OCI-LY7 (cell line): ENCODE measurements around the gene APOBEC3A. TPM values are rescaled to one million over a fixed set of nuclear protein-coding genes. Genes with fewer than 3 reads are reported as not detected.

ENCODE experiments used
- BruUV-seq: library from RNA; stranded (reverse); fragments of 400-500 nt; replicated peaks from 2 replicates; lab custom pipeline; 2021; lab: Mats Ljungman, UMichigan
- CTCF ChIA-PET: fragments of 300-600 bp; sonication (Branson Sonifier 250); formaldehyde crosslinking; loops from one replicate; lab custom pipeline; 2022; ENCODE audit warnings: antibody characterized with exemption; ENCODE audit not compliant: unreplicated experiment; lab: Charles Lee
- POLR2A ChIA-PET: fragments of 300-600 bp; sonication (Branson Sonifier 250); formaldehyde crosslinking; loops from one replicate; lab custom pipeline; 2022; ENCODE audit warnings: antibody characterized with exemption; lab: Charles Lee
- DNase-seq: peaks from one replicate; pipeline ENCODE4 v3.0.0-alpha.2; 2015; ENCODE audit warnings: low spot score
- H2AFZ ChIP-seq: fragments of 200-600 bp; sonication (generic), shearing (Covaris generic); 2 replicates; pipeline ENCODE4 v1.6.1; 2014; ENCODE audit warnings: mild to moderate bottlenecking, antibody characterized with exemption, low read length, moderate library complexity
- H3K27ac ChIP-seq: fragments of 200-600 bp; sonication (generic); 2 replicates; pipeline ENCODE4 v1.5.1; 2014; ENCODE audit warnings: mixed run types, low read depth, mild to moderate bottlenecking, moderate library complexity, low read length, inconsistent platforms; ENCODE audit not compliant: poor library complexity, severe bottlenecking
- H3K36me3 ChIP-seq: fragments of 200-600 bp; sonication (generic); 2 replicates; pipeline ENCODE4 v1.6.1; 2014; ENCODE audit warnings: mild to moderate bottlenecking, antibody characterized with exemption, low read length, moderate library complexity, mixed read lengths; ENCODE audit not compliant: insufficient read depth
- H3K4me1 ChIP-seq: fragments of 200-600 bp; sonication (generic); 2 replicates; pipeline ENCODE4 v1.5.1; 2014; ENCODE audit warnings: mild to moderate bottlenecking, low read length; ENCODE audit not compliant: insufficient read depth, poor library complexity, severe bottlenecking
- H3K4me2 ChIP-seq: fragments of 200-600 bp; sonication (generic); 2 replicates; pipeline ENCODE4 v1.6.1; 2014; ENCODE audit warnings: mild to moderate bottlenecking, low read length
- H3K4me3 ChIP-seq: fragments of 200-600 bp; sonication (generic); 2 replicates; pipeline ENCODE4 v1.5.1; 2014; ENCODE audit warnings: mild to moderate bottlenecking, low read depth, low read length; ENCODE audit not compliant: poor library complexity, severe bottlenecking
- H3K79me2 ChIP-seq: fragments of 200-600 bp; sonication (generic); 2 replicates; pipeline ENCODE4 v1.6.1; 2016; ENCODE audit warnings: low read depth, mild to moderate bottlenecking, low read length, moderate library complexity, mixed read lengths; ENCODE audit not compliant: insufficient read depth
- H3K9me2 ChIP-seq: fragments of 200-600 bp; sonication (generic); 2 replicates; pipeline ENCODE4 v1.6.1; 2016; ENCODE audit warnings: mild to moderate bottlenecking, low read length, mixed read lengths; ENCODE audit not compliant: insufficient read depth
- H3K9me3 ChIP-seq: fragments of 200-600 bp; sonication (generic); 2 replicates; pipeline ENCODE4 v1.6.1; 2014; ENCODE audit warnings: mild to moderate bottlenecking, mixed run types, low read length, mixed read lengths
- H4K20me1 ChIP-seq: fragments of 200-600 bp; sonication (generic); 2 replicates; pipeline ENCODE4 v1.6.1; 2014; ENCODE audit warnings: mild to moderate bottlenecking, antibody characterized with exemption, low read length, moderate library complexity, mixed read lengths; ENCODE audit not compliant: insufficient read depth
- EZH2phosphoT487 ChIP-seq: fragments of 200-600 bp; sonication (generic); IDR thresholded peaks from 2 replicates; pipeline ENCODE4 v1.6.1; 2018; ENCODE audit warnings: low read depth, borderline replicate concordance, mild to moderate bottlenecking, mixed run types, antibody characterized with exemption, low read length, moderate library complexity, mixed read lengths
- intact Hi-C: fragments of 100-400 bp; cut with micrococcal nuclease; formaldehyde crosslinking; loops from one replicate; pipeline ENCODE4 v1.10.0; 2022; ENCODE audit not compliant: unreplicated experiment
- total RNA-seq, 2 experiments: library from RNA; depleted of rRNA in 1 of 2; stranded (reverse); fragments of >200 nt in 1 of 2; shearing (Covaris generic) in 1 of 2; gene quantifications; 2 replicates each; pipeline ENCODE4 v1.2.3, GENCODE V29; 2014 to 2022
- TF ChIP-seq, protein P1 (sequence below): fragments of 200-600 bp; sonication (generic); conservative IDR thresholded peaks from 2 replicates; pipeline ENCODE4 v1.5.1; 2014; ENCODE audit warnings: mild to moderate bottlenecking, antibody characterized with exemption, low read length, moderate library complexity, mixed read lengths

APOBEC3A gene
- total RNA-seq, 2 experiments from 2014 or later, result not detected

DNA sequence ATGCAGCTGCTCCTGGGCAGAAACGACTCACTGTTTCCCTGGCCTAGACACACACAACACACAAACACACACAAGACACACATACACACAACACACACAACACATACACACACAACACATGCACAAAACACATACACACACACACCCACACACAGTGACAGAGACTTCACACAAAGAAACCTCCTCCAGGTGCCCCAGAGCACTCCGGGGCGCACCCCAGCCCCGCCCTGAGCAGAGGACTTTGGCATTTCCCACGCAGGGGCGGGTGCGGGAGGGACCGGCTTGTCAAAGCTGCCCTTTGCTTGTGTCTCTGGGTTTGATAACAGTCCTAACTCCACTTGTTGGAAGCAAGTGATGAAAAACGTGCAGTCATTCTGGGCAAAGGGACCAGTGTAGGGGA, 6.5 kb downstream of the APOBEC3A start:
- H2AFZ ChIP-seq, result no peak overlapping the region
- no peaks in the 10 kb centered on the region for H3K79me2 ChIP-seq
- intact Hi-C loops, result no loop called here
- no peak for TF ChIP-seq EZH2phosphoT487
- TF ChIP-seq, protein P1, sequence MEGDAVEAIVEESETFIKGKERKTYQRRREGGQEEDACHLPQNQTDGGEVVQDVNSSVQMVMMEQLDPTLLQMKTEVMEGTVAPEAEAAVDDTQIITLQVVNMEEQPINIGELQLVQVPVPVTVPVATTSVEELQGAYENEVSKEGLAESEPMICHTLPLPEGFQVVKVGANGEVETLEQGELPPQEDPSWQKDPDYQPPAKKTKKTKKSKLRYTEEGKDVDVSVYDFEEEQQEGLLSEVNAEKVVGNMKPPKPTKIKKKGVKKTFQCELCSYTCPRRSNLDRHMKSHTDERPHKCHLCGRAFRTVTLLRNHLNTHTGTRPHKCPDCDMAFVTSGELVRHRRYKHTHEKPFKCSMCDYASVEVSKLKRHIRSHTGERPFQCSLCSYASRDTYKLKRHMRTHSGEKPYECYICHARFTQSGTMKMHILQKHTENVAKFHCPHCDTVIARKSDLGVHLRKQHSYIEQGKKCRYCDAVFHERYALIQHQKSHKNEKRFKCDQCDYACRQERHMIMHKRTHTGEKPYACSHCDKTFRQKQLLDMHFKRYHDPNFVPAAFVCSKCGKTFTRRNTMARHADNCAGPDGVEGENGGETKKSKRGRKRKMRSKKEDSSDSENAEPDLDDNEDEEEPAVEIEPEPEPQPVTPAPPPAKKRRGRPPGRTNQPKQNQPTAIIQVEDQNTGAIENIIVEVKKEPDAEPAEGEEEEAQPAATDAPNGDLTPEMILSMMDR, result no peak
- H4K20me1 ChIP-seq, result no peaks in the 10 kb centered on the region
- H3K9me2 ChIP-seq, result no peaks in the 10 kb centered on the region
- CTCF ChIA-PET, result no interaction called here
- DNase-seq, result no peak
- H3K4me2 ChIP-seq, result no peak overlapping the region
- no TSS peak for BruUV-seq
- H3K36me3 ChIP-seq, result no peaks in the 10 kb centered on the region
- no peak overlapping the region for H3K4me3 ChIP-seq
- no peaks in the 10 kb centered on the region for H3K9me3 ChIP-seq
- H3K4me1 ChIP-seq, result peaks cover 7% of the 10 kb centered on the region
- POLR2A ChIA-PET, result no interaction called here
- H3K27ac ChIP-seq, result no peak overlapping the region

DNA sequence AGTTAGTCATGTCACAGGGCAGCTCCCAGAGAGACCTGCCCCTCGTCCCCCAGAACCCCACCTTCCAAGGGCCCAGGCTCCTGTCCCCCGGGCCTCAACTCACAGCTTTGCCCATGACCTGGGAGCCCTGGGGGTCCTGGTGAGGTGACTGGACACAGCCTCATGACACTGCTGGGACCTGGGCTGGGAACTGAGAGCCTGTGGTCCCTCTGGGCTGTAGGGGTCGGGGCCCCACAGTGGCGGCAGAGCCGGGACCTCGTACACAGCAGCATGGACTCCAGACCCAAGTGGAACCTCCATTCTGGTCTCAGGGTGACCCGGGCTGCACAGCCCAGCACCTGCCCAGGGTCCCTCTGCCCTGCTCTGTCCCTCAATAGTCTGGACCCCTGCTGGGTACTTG, 6.9 kb downstream of the APOBEC3A start:
- no peaks in the 10 kb centered on the region for H3K36me3 ChIP-seq
- peaks cover 10% of the 10 kb centered on the region for H3K4me1 ChIP-seq
- no peak overlapping the region for H3K4me3 ChIP-seq
- intact Hi-C loops, result no loop called here
- no peaks in the 10 kb centered on the region for H3K79me2 ChIP-seq
- no peak overlapping the region for H3K4me2 ChIP-seq
- no peaks in the 10 kb centered on the region for H3K9me3 ChIP-seq
- ChIA-PET POLR2A (no interaction called here), CTCF (no interaction called here)
- H4K20me1 ChIP-seq, result no peaks in the 10 kb centered on the region
- no peak overlapping the region for H3K27ac ChIP-seq
- H2AFZ ChIP-seq, result no peak overlapping the region
- TF ChIP-seq, protein P1, result no peak
- no peak for TF ChIP-seq EZH2phosphoT487
- H3K9me2 ChIP-seq, result no peaks in the 10 kb centered on the region
- DNase-seq, result no peak
- no TSS peak for BruUV-seq

DNA sequence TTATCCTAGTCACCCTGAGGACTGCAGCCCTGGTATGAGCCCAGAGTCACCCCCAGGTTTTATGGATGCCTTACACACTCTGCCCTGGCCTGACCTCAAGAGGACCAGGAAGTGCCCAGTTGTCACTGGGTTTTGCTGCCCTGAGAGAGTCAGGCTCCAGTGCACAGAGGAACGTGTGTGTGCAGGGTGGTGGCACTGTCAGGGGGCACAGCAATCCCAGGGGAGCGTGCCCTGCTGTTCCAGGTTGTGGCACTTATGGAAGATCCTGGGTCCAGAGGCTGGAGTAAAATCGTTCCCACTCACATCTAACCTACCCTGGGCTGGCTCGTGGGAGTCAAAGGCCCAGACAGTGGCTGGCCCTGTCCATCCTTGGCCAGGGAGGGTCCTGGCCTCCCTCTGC, 7.6 kb downstream of the APOBEC3A start:
- Histone ChIP-seq H3K27ac (no peak overlapping the region), H3K4me3 (no peak overlapping the region), H3K9me3 (no peaks in the 10 kb centered on the region), H3K79me2 (no peaks in the 10 kb centered on the region), H3K36me3 (no peaks in the 10 kb centered on the region), H3K4me2 (no peak overlapping the region), H2AFZ (no peak overlapping the region), H3K4me1 (peaks cover 6% of the 10 kb centered on the region), H3K9me2 (no peaks in the 10 kb centered on the region), H4K20me1 (no peaks in the 10 kb centered on the region)
- no peak for TF ChIP-seq EZH2phosphoT487
- no TSS peak for BruUV-seq
- ChIA-PET CTCF (no interaction called here), POLR2A (no interaction called here)
- DNase-seq, result no peak
- intact Hi-C loops, result no loop called here
